Measurements from ENCODE around the gene GREB1L. TPM values are rescaled to one million over a fixed set of nuclear protein-coding genes. Genes with fewer than 3 reads are reported as not detected.

GREB1L gene
- total RNA-seq, 1 experiment from 2014 or later: 0.26 TPM

- no peaks in the 10 kb centered on the region for H3K36me3 Mint-ChIP-seq
- 0 out of 2 replicates have a peak, but pooled peaks cover 8% of the 10 kb centered on the region for H3K9me3 Mint-ChIP-seq
- no peak for TF ChIP-seq ARID4B (CRISPR knock-in tag; IDR thresholded peaks at IDR 0.05; ENCODE audit: borderline replicate concordance)
- TF ChIP-seq E2F1 (CRISPR knock-in tag; IDR thresholded peaks at IDR 0.05): no peak
- TF ChIP-seq ZBTB43 (CRISPR knock-in tag; IDR thresholded peaks at IDR 0.05): no peak
- no peak for TF ChIP-seq OVOL2 (CRISPR knock-in tag; IDR thresholded peaks at IDR 0.05; ENCODE audit: borderline replicate concordance)
- no peak for TF ChIP-seq ATF6 (CRISPR knock-in tag; IDR thresholded peaks at IDR 0.05)
- TF ChIP-seq ZNF532 (CRISPR knock-in tag; IDR thresholded peaks at IDR 0.05; ENCODE audit: borderline replicate concordance): no peak
- no peak for TF ChIP-seq GABPB1 (CRISPR knock-in tag; IDR thresholded peaks at IDR 0.05)
- no peak for TF ChIP-seq NFATC4 (CRISPR knock-in tag; IDR thresholded peaks at IDR 0.05)
- POLR2A ChIA-PET: interaction anchor here (0.7 kb wide), 1 partner anchor 184 kb away, joined by 4 read pairs; no protein-coding TSS in a partner anchor
- no peaks in the 10 kb centered on the region for H3K4me1 Mint-ChIP-seq
- CTCF ChIA-PET: interaction anchor here (1.1 kb wide), 1 partner anchor 15 kb away, joined by 5 read pairs; no protein-coding TSS in a partner anchor
- no peaks in the 10 kb centered on the region; the same call in 1 of the 2 replicates for H3K27me3 Mint-ChIP-seq (ENCODE audit: low read depth)
- no peak overlapping the region for H3K4me3 Mint-ChIP-seq
- no peak overlapping the region for H3K27ac Mint-ChIP-seq
- DNase-seq (ENCODE audit: low spot score): no peak
- ATAC-seq: no peak
Observed at GRCh38 chr18:21272016-21272579, 30.1 kb downstream of the GREB1L start.

- Mint-ChIP-seq H3K27me3 (ENCODE audit: low read depth) (no peaks in the 10 kb centered on the region; the same call in 1 of the 2 replicates), H3K9me3 (peaks cover 12% of the 10 kb centered on the region; the same call in 1 of the 2 replicates), H3K27ac (no peak overlapping the region), H3K4me3 (no peak overlapping the region), H3K36me3 (no peaks in the 10 kb centered on the region), H3K4me1 (no peaks in the 10 kb centered on the region)
- ChIA-PET POLR2A (no interaction called here), CTCF (no interaction called here)
- ATAC-seq (no peak), DNase-seq (ENCODE audit: low spot score) (no peak)
- no peak for TF ChIP-seq FOXJ3 (CRISPR knock-in tag; IDR thresholded peaks at IDR 0.05; ENCODE audit: borderline replicate concordance)
- TF ChIP-seq EMX1 (CRISPR knock-in tag; IDR thresholded peaks at IDR 0.05): no peak
- TF ChIP-seq E2F4 (CRISPR knock-in tag; IDR thresholded peaks at IDR 0.05; ENCODE audit: borderline replicate concordance, low read depth): no peak
- no peak for TF ChIP-seq NR2C2 (CRISPR knock-in tag; IDR thresholded peaks at IDR 0.05)
- TF ChIP-seq ATF1 (CRISPR knock-in tag; IDR thresholded peaks at IDR 0.05): no peak
- TF ChIP-seq USF2 (CRISPR knock-in tag; IDR thresholded peaks at IDR 0.05): no peak
- TF ChIP-seq MAX (CRISPR knock-in tag; IDR thresholded peaks at IDR 0.05): no peak
- TF ChIP-seq ESRRA (CRISPR knock-in tag; IDR thresholded peaks at IDR 0.05; ENCODE audit: borderline replicate concordance): no peak
- TF ChIP-seq PREB (CRISPR knock-in tag; IDR thresholded peaks at IDR 0.05; ENCODE audit: borderline replicate concordance): no peak
Observed at GRCh38 chr18:21273568-21273967, 31.5 kb downstream of the GREB1L start.

Data from WTC11 (cell line).